ENCODE data around the gene POLE3. TPM values are rescaled to one million over a fixed set of nuclear protein-coding genes. Genes with fewer than 3 reads are reported as not detected.
A peak's percentile ranks its signal among the peaks of the same experiment; 100 is the strongest.
"Not testable (repeated sequence)": the region's sequence is repeated elsewhere in the genome, so short reads cannot be mapped to it uniquely, and the experiment has no call there.

The POLE3 gene
- total RNA-seq, 4 donors from 2014 or later: 4.2 to 58.7 (median 24.4) TPM

- Histone ChIP-seq H3K9me3 (no peaks in the 10 kb centered on the region), H3K4me3 (no peak overlapping the region), H3K36me3 (peaks cover 0 to 28% (median 4%) of the 10 kb centered on the region in 4 donors), H3K27me3 (no peaks in the 10 kb centered on the region), H3K4me1 (peaks cover 11 to 47% (median 35%) of the 10 kb centered on the region in 4 donors), H3K27ac (peak overlapping the region; percentile 81 to 91 (median 88))
- peak in 2 of 3 donors; percentile 3 to 22 for TF ChIP-seq POLR2AphosphoS5 (IDR thresholded peaks at IDR 0.05)
- no peak for TF ChIP-seq CTCF (IDR thresholded peaks at IDR 0.05)
- intact Hi-C loops (cut with DNase I; ENCODE audit: low total_unique reads): no loop called here
- 60 to 62% methylated on average over 1 to 9 of the region's 9 CpGs for WGBS, 2 donors (ENCODE audit: low coverage in 1 of 2)
- in situ Hi-C loops (cut with MboI; ENCODE audit: low pct_ligation_motif_present in 1 of 4, low pct_unique_long_range_greater_than_20kb in 1 of 4, low sequenced_read_pairs in 3 of 4): no loop called here
- DNase-seq: peak; percentile 73
Observed at GRCh38 chr9:113387560-113388230, 22.8 kb downstream of the POLE3 start.

DNA sequence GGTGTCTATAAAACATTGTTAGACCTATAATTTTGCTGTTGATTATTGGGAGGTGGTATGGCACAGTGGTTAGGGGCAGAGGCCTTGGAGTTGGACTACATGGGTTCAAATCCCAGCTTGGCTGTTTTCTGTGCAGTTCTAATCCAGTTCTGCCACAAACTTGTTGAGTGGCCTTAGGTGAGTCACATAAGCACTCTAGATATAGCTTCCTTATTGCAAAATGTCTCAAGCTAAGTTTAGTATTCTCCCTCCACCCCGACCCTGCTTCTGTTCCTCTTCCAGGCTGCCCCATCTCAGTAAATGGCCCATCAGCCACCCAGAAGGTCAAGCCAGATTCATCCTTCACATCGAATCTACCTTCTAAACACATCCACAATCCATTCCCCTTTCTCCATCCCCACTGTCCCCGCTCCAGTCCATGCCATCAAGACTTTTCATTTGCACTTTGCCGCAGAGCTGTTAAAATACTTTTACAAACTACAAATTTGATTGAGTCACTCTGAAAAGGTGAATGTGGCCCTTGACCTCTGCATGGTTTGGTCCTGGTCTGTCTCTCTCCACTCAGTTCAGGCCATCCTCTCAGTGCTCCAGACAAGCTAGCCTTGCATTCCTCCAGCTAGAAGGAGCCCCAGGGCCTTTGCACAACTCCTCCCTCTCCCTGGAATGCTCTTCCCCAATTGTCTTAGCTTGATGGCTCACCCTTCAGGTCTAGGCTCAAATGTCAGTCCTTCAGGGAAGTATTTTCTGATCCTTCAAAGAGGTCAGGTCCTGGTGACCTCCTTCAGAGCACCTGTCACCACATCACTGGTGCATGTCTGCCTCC, 23.7 kb downstream of the POLE3 start:
- intact Hi-C loops (cut with DNase I; ENCODE audit: low total_unique reads): no loop called here
- H3K4me3 ChIP-seq: no peak overlapping the region
- TF ChIP-seq POLR2AphosphoS5 (IDR thresholded peaks at IDR 0.05) (no peak), CTCF (IDR thresholded peaks at IDR 0.05) (no peak), POLR2A (IDR thresholded peaks at IDR 0.05) (no peak), EP300 (IDR thresholded peaks at IDR 0.05; ENCODE audit: low read depth) (no peak)
- no peaks in the 10 kb centered on the region for H3K27me3 ChIP-seq
- peak overlapping the region; percentile 81 to 91 (median 88) for H3K27ac ChIP-seq
- no peak for DNase-seq
- peaks cover 11 to 54% (median 41%) of the 10 kb centered on the region in 4 donors for H3K4me1 ChIP-seq
- H3K36me3 ChIP-seq: peaks cover 0 to 23% (median 4%) of the 10 kb centered on the region in 4 donors
- WGBS, 2 donors (ENCODE audit: low coverage in 1 of 2): 83 to 88% methylated on average over 4 of the region's 4 CpGs
- in situ Hi-C loops (cut with MboI; ENCODE audit: low pct_ligation_motif_present in 1 of 4, low pct_unique_long_range_greater_than_20kb in 1 of 4, low sequenced_read_pairs in 3 of 4): no loop called here
- H3K9me3 ChIP-seq: no peaks in the 10 kb centered on the region

GRCh38 chr9:113381909-113382411, 28.5 kb downstream of the POLE3 start:
- Histone ChIP-seq H3K9me3 (no peaks in the 10 kb centered on the region), H3K27me3 (no peaks in the 10 kb centered on the region), H3K4me1 (peaks cover 3 to 53% (median 36%) of the 10 kb centered on the region in 4 donors), H3K36me3 (no peaks in the 10 kb centered on the region), H3K4me3 (peak overlapping the region in 1 of 4 donors; percentile 17), H3K27ac (peak overlapping the region; percentile 86 to 91 (median 88))
- in situ Hi-C loops (cut with MboI; ENCODE audit: low pct_ligation_motif_present in 1 of 4, low pct_unique_long_range_greater_than_20kb in 1 of 4, low sequenced_read_pairs in 3 of 4) (no loop called here), intact Hi-C loops (cut with DNase I; ENCODE audit: low total_unique reads) (no loop called here)
- WGBS, 2 donors (ENCODE audit: low coverage in 1 of 2): 42 to 53% methylated on average over 4 to 8 of the region's 8 CpGs
- TF ChIP-seq POLR2AphosphoS5 (IDR thresholded peaks at IDR 0.05) (peak in 2 of 3 donors; percentile 68 to 79), EP300 (IDR thresholded peaks at IDR 0.05; ENCODE audit: low read depth) (peak; percentile 54), CTCF (IDR thresholded peaks at IDR 0.05) (no peak), POLR2A (IDR thresholded peaks at IDR 0.05) (no peak)
- peak; percentile 79 for DNase-seq

GRCh38 chr9:113381441-113381840, 29.0 kb downstream of the POLE3 start:
- H3K36me3 ChIP-seq; H3K4me3 ChIP-seq; H3K27me3 ChIP-seq; DNase-seq; intact Hi-C loops (cut with DNase I; ENCODE audit: low total_unique reads); in situ Hi-C loops (cut with MboI; ENCODE audit: low pct_ligation_motif_present in 1 of 4, low pct_unique_long_range_greater_than_20kb in 1 of 4, low sequenced_read_pairs in 3 of 4); H3K9me3 ChIP-seq: not testable (repeated sequence)
- H3K4me1 ChIP-seq: peaks cover 3 to 48% (median 31%) of the 10 kb centered on the region in 4 donors
- 39% methylated on average over 7 of the region's 7 CpGs; no CpG with 5 or more reads in 1 of the 2 donors for WGBS, 2 donors (ENCODE audit: low coverage in 1 of 2)
- H3K27ac ChIP-seq: peak overlapping the region; percentile 86 to 91 (median 88)
